H1 (cell line): Measurements from ENCODE around the gene CWC15. TPM values are rescaled to one million over a fixed set of nuclear protein-coding genes. Genes with fewer than 3 reads are reported as not detected.

ENCODE experiments used
- FOSL1 ChIP-seq: IDR thresholded peaks from 2 replicates; pipeline ENCODE4 v1.6.1; 2011; ENCODE audit warnings: mild to moderate bottlenecking, low read depth, low read length, moderate library complexity; ENCODE audit not compliant: insufficient read depth
- polyA plus RNA-seq, 7 experiments: library from polyadenylated mRNA; depleted of rRNA in 3 of 7; stranded (reverse) in 5 of 7; unstranded in 2 of 7; fragments of >200 nt in 5 of 7; fragments of 200-250 nt in 2 of 7; gene quantifications; 1 replicate in 5 of 7; 2 replicates in 1 of 7; 4 replicates in 1 of 7; pipeline versions ENCODE4 v1.2.1 to v1.2.3, GENCODE V29; 2011 to 2013; ENCODE audit warnings: missing spikeins in 2 of 7, mixed read lengths in 2 of 7
- total RNA-seq: library from RNA; stranded (reverse); fragmentation: NEBNext Ultra II Directional; extraction: Animal tissue kit (Norgen Biotek cat#: 25700); gene quantifications from 2 replicates; pipeline ENCODE4 v1.2.1, GENCODE V29; 2021
- TF ChIP-seq, protein P1 (sequence below), 3 experiments: IDR thresholded peaks; 1 replicate in 2 of 3; 2 replicates in 1 of 3; pipeline versions ENCODE4 v1.5.1 to v1.6.1; 2011; ENCODE audit warnings: low read length in 3 of 3, mild to moderate bottlenecking in 3 of 3, inconsistent platforms in 2 of 3, low read depth in 1 of 3, moderate library complexity in 1 of 3; ENCODE audit not compliant: insufficient read depth in 1 of 3; ENCODE audit errors: control extremely low read depth in 1 of 3

Gene CWC15
- total and polyA plus RNA-seq, 2 of the 8 experiments (the other 6 are each of a cell fraction or from before 2014, with no cell fraction given), result 15.7 to 59.4 TPM

DNA sequence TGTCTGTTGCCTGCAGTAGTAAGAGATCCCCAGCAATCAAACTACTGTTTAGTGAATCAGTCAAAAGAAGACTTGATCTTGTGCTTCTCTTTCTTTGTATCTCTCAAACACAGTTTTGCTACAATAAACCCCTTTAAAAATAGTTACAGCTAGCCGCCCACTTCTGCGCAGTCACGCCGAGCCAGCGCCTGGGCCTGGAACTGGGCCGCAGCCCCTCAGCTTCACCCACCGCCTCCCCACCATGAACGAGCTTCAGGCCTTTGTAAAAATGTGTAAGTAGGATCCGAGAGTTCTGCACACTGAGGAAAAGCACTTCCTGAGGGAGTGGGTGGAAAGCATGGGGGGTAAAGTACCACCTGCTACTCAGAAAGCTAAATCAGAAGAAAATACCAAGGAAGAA, 60.5 kb downstream of the CWC15 start (continued):
- TF ChIP-seq, protein P1, sequence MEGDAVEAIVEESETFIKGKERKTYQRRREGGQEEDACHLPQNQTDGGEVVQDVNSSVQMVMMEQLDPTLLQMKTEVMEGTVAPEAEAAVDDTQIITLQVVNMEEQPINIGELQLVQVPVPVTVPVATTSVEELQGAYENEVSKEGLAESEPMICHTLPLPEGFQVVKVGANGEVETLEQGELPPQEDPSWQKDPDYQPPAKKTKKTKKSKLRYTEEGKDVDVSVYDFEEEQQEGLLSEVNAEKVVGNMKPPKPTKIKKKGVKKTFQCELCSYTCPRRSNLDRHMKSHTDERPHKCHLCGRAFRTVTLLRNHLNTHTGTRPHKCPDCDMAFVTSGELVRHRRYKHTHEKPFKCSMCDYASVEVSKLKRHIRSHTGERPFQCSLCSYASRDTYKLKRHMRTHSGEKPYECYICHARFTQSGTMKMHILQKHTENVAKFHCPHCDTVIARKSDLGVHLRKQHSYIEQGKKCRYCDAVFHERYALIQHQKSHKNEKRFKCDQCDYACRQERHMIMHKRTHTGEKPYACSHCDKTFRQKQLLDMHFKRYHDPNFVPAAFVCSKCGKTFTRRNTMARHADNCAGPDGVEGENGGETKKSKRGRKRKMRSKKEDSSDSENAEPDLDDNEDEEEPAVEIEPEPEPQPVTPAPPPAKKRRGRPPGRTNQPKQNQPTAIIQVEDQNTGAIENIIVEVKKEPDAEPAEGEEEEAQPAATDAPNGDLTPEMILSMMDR (IDR thresholded peaks at IDR 0.05; ENCODE audit: control extremely low read depth in 1 of 3, insufficient read depth in 1 of 3, low read depth in 1 of 3, low read length in 3 of 3), result no peak
- TF ChIP-seq FOSL1, result no peak

Other genes starting within 250 kb of the CWC15 start
- 27.6 and 31.6 TPM in 2 replicates for gene AMOTL1, start 205.2 kb downstream of the CWC15 start, total RNA-seq
- 8.2 and 9.0 TPM in 2 replicates for gene AMOTL1, start 205.2 kb downstream of the CWC15 start, polyA plus RNA-seq (2011; rRNA removed)
- 1.4 and 1.5 TPM in 2 replicates for gene KDM4D, start 153 bp upstream of the CWC15 start, total RNA-seq
- 4.5 and 4.8 TPM in 2 replicates for gene KDM4D, start 153 bp upstream of the CWC15 start, polyA plus RNA-seq (2011; rRNA removed)
- gene KDM4E, start 51.7 kb upstream of the CWC15 start, total RNA-seq, result not detected in 2 replicates
- gene KDM4E, start 51.7 kb upstream of the CWC15 start, polyA plus RNA-seq (2011; rRNA removed), result not detected in 2 replicates
- gene KDM4F, start 75.9 kb upstream of the CWC15 start, total RNA-seq, result not detected in 2 replicates
- gene KDM4F, start 75.9 kb upstream of the CWC15 start, polyA plus RNA-seq (2011; rRNA removed), result not detected in 2 replicates
- 18.5 TPM in 2 replicates for gene SRSF8, start 93.4 kb upstream of the CWC15 start, total RNA-seq
- 11.4 and 13.2 TPM in 2 replicates for gene SRSF8, start 93.4 kb upstream of the CWC15 start, polyA plus RNA-seq (2011; rRNA removed)
- 2.2 and 2.5 TPM in 2 replicates for gene ENDOD1, start 116.3 kb upstream of the CWC15 start, total RNA-seq
- 1.1 and 1.2 TPM in 2 replicates for gene ENDOD1, start 116.3 kb upstream of the CWC15 start, polyA plus RNA-seq (2011; rRNA removed)